GM21381 (cell line): ENCODE measurements around the gene NPC1L1.
A peak's percentile ranks its signal among the peaks of the same experiment; 100 is the strongest.

Experiments used
- ATAC-seq: cut with Tn5 transposase; IDR thresholded peaks from one replicate; pipeline ENCODE4 v1.9.1; 2021; ENCODE audit warnings: mild to moderate bottlenecking, moderate library complexity; ENCODE audit not compliant: unreplicated experiment

NPC1L1 gene

GRCh38 chr7:44541028-44541869, at the start of gene NPC1L1:
NPC1L1 (minus strand) TSS chr7:44541330; CDS start chr7:44541259, 71 bp downstream.
- no peak for ATAC-seq

GRCh38 chr7:44590910-44591309, 49.8 kb upstream of the NPC1L1 start:
- ATAC-seq: no peak

DNA sequence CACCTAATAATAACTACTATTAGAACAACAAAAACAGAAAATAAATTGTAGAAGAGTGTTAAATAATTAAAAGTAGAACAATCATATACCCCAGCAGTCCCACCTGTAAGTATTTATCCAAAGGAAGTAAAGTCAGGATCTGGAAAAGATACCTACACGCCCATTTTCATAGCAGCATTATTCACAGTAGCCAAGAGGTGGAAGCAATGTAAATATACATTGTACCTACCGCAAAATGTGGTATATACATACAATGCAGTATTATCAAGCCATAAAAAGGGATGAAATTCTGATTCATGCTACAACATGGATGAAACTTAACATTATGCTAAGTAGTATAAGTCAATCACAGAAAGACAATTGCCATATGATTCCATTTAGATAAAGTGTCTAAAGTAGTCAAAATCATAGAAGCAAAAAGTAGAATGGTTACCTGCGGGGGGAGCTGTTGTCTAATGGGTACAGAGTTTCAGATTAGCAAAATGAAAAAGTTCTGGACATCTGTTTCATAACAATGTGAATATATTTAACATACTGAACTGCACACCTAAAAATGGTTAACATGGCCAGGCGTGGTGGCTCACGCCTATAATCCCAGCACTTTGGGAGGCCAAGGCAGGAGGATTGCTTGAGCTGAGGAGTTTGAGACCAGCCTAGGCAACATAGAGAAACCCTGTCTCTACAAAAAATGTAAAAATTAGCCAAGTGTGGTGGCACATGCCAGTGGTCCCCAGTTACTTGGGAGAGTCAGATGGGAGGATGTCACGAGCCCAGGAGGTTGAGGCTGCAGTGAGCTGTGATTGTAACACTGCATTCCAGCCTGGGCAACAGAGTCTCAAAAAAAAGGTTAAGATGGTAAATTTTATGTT, 46.9 kb upstream of the NPC1L1 start:
- ATAC-seq: no peak

- no peak for ATAC-seq
These were observed 42.2 kb upstream of the NPC1L1 start for GRCh38 chr7:44583146-44583865.

GRCh38 chr7:44581879-44582603, 40.9 kb upstream of the NPC1L1 start, which contains the start of gene TMED4:
TMED4 (minus strand) TSS chr7:44582231; CDS start chr7:44582206, 25 bp downstream.
- peak; percentile 80 for ATAC-seq

DNA sequence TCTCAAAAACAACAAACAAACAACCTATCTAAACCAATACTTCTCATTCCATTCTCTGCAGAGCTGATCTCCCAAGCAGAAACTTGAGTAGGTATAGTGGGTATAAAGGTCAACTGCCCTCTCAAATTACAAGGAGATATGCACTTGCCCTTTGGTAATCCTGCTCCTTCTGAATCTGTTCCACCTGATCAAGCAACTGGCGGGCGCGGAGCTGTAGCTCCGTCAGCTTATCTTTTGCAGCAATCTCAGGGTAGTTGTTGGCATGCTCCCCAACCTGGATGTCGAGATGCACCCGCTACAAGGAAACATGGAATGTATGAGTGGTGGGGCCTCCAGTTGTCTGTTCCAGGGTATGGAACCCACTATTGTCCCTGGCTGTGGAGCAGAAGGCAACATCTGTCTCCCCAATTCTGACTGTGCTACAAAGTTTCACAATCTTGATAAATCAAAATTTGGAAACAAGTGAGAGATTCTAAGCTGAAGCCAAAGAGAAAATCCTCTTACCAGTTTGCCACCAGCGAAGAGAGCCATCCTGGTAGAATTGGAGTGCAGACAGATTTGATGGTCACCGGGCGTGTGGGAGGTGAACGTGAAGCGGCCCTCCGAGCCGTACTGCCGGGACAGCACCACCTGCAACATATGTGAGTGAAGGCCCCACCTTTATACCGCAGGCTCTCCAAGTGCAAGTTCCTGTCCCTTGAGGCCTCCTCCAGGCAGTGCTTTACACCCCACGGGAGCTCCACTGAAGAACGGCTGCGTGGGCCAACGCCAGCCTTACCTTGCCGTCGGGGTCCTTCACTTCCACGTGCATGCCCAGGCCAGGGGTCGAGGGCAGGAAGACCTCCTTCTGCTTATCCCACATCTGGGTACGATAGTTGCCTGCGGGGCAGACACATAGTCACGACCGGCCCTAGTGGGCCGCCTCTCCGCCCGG, 40.1 kb upstream of the NPC1L1 start:
- peak; percentile 27 for ATAC-seq

DNA sequence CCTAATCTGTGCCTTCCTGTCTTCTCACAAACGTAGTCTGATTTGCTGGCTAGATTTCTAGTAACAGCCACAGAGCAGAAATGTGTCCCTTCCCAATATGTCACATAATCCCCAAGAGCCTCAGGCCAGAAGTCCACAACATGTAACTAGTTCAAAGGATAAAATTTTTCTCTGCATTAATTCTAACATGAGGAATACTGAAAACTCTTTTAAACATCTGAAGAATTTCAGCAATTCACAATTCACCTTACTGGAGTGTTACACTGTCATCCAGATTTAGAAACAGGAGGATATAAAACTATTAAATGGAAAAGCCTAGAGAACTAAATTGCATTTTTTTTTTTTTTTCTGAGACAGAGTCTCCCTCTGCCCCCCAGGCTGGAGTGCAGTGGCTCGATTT, 35.1 kb upstream of the NPC1L1 start:
- no peak for ATAC-seq

GRCh38 chr7:44575054-44575453, 33.9 kb upstream of the NPC1L1 start:
- no peak for ATAC-seq

- no peak for ATAC-seq
These were observed 33.2 kb upstream of the NPC1L1 start for GRCh38 chr7:44574287-44574872.

DNA sequence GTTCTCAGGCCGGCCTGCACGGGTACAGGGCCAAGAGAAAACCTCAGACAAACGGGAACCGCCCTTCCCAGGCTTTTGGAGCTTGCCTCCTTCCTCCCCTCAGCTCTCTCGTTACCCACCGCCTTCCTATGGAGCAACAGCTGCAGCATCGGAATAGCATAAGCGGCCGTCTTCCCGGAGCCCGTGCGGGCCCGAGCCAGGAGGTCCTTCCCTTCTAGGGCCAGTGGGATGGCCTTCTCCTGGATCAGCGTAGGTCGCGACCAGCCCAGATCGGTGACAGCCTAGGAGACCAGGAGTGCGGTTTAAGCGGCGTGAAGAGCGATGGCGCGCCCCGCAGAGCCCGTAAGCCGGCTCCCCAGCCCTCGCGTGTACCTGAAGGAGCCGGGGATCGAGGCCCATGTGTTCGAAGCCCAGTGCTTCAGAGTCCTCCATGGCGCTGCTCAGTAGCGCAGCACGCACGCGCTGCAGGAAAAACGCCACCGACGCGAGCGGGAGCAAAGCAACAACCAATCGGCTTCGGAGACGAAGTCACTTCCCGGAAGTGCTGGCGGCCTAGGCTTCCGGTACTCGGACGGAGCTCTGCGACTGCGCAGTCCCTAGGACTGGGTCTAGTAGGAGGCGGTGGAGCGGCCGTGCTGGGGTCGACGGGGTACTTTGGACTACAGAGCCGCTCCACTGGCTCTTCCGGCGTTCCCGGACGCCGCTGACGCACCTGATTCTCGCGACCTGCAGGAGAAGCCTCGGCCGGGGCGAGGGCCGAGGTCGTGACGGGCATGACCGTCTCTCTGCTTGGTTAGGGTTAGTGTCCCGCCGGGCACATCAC, 32.5 kb upstream of the NPC1L1 start, which contains the start of gene DDX56:
Gene DDX56, minus strand, starts transcription at position 445 of the 823 bp plus-strand sequence. Its CDS starts 13 bp downstream, at position 432.
- ATAC-seq: peak; percentile 96

DNA sequence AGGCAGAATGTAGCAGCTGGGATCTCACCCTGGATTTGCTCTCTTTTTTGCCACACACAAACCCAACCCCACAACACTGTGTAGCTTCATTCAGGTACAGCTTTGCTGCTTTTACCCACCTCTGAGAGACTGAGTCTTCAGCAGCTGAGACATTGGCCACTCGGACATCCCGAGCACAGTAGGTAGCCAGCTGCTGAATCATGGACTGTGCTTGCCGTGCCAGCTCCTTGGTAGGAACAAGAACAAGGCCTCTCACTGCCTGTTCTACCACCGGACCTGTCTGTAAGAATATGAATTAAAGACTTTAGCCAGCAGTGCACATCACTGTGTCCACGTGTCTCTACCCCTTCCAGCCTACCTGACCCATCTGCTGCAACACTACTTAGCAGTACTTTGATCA, 31.6 kb upstream of the NPC1L1 start:
- no peak for ATAC-seq

GRCh38 chr7:44569959-44570358, 28.8 kb upstream of the NPC1L1 start:
- no peak for ATAC-seq

DNA sequence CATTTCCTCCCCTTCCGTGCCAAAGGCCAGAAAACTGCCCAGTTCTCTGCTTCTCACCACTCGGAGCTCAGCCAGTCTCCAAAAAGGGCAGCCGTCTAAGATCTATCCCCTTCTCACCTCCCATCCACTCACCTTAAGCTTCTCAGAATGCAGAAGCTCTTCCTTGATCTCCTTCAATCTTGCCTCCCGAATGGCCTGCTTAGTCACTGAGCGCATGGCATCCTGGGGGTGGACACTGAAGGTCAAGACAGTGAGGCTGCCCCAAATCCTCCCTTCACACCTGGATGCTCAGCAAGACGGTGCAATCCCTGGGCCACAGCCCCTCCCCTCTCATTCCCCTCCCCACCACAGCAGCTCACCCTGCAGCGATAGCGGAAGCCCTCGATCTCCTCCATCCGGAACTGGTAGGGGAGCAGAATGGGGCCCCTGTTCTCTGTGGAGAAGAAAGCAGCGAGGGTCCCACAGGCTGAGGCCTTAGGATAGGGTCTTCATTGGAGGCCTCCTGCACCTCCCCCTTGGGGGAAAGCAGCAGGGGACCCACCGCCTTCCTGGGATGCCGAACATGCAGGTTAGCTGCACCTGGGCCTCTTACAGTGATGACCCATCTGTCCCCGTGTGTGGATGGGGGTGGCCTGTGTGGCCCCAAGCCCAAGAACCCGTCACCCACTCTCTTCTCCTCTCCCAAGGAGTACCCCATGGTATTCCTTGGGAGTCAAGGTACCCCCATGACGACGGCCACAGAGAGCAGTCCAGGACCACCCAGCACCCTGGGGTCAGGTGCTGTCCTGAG, 27.8 kb upstream of the NPC1L1 start:
- ATAC-seq: no peak

DNA sequence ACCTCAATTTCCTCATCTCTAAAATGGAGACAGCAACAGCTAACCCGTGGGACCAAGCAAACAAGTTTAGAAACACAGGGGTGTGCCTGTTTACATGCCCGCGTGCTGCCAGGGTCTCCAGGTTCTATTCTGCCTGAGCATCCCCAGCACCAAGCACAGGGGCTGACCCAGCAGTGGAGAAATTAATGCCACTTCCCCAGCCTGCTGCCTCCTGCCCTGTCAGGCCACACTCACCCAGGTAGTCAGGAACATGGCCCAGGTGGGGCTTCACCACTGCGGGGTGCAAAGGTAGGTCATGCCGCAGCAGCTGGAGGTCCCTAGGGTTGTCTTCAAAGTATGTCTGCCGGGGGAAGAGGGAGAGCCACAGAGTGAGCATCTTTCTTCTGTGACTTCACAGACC, 26.8 kb upstream of the NPC1L1 start:
- no peak for ATAC-seq

GRCh38 chr7:44566680-44567079, 25.6 kb upstream of the NPC1L1 start:
- no peak for ATAC-seq

DNA sequence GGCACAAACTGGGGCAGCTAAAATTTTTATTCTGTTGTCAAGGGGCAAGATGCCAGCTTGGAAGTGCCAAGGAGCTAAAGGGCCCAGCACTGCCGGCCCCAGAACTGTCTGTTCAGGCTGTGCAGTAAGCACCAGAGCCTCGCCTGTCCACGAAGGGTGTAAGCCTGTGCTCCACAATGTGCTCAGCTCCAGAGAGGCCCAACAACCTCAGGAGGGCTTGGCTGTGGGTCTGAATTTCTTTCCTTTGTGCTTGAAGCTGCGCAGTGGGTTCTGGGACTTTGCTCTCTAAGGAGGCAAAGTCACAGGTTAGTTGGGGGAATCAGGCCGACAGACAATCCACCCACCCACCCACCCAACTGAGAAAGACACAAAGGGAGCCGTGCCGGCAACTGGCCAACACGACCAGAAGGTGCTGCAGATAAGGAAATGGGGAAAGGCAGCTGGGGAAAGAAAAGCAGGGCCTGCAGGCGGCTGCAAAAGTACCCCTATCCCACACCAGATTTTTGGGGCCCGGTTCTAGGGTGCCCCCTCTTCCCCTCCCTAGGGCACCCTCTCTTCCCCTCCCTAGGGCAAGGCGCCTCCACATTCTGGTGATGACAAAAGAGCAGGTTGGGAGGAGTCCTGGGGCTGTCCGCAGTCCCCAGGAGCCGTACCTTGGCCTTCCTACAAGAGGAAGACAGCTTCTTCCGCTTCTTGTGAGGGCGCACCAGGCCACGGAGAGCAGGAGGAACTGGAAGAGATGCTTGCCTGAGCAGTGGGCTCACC, 24.8 kb upstream of the NPC1L1 start:
- no peak for ATAC-seq
